ENCODE data around the gene OR7A10.
"Not testable (repeated sequence)": the region's sequence is repeated elsewhere in the genome, so short reads cannot be mapped to it uniquely, and the experiment has no call there.

The OR7A10 gene

GRCh38 chr19:14796021-14796420, 52.7 kb downstream of the OR7A10 start:
- no peak for TF ChIP-seq CTCF (conservative IDR thresholded peaks at IDR 0.05; ENCODE audit: low read depth, low read length)
- H3K4me3 ChIP-seq (ENCODE audit: low read length): no peak overlapping the region
- no peak for DNase-seq (ENCODE audit: low read depth)

- no peak for TF ChIP-seq CTCF (conservative IDR thresholded peaks at IDR 0.05; ENCODE audit: low read depth, low read length)
Observed at GRCh38 chr19:14795078-14795721, 53.5 kb downstream of the OR7A10 start.

GRCh38 chr19:14792250-14792649, 56.5 kb downstream of the OR7A10 start:
- not testable (repeated sequence) for DNase-seq (ENCODE audit: low read depth); H3K4me3 ChIP-seq (ENCODE audit: low read length)

More at GRCh38 chr19:14795078-14795721, 53.5 kb downstream of the OR7A10 start:
- no peak overlapping the region for H3K4me3 ChIP-seq (ENCODE audit: low read length)
- no peak for DNase-seq (ENCODE audit: low read depth)
